DOHH2 (cell line): Measurements from ENCODE around the gene LYPD6B.

Source experiments
- H3F3A ChIP-seq: fragments of 200-600 bp; sonication (generic), shearing (Covaris generic); 2 replicates; pipeline ENCODE4 v1.6.0; 2016; ENCODE audit warnings: antibody characterized with exemption, mild to moderate bottlenecking; ENCODE audit not compliant: control insufficient read depth, insufficient read depth
- H3K27ac ChIP-seq: fragments of 200-600 bp; sonication (generic); 2 replicates; pipeline ENCODE4 v1.5.1; 2014; ENCODE audit warnings: low read depth, mild to moderate bottlenecking, low read length, moderate library complexity
- H3K27me3 ChIP-seq: fragments of 200-600 bp; sonication (generic); 2 replicates; pipeline ENCODE4 v1.6.1; 2014; ENCODE audit warnings: mild to moderate bottlenecking, low read length, mixed read lengths; ENCODE audit not compliant: control insufficient read depth
- H3K36me3 ChIP-seq: fragments of 200-600 bp; sonication (generic); 2 replicates; pipeline ENCODE4 v1.6.1; 2014; ENCODE audit warnings: mild to moderate bottlenecking, low read length, moderate library complexity, mixed read lengths; ENCODE audit not compliant: control insufficient read depth
- H3K4me1 ChIP-seq: fragments of 200-600 bp; sonication (generic); 2 replicates; pipeline ENCODE4 v1.6.1; 2014; ENCODE audit warnings: mild to moderate bottlenecking, low read length, mixed read lengths; ENCODE audit not compliant: control insufficient read depth
- H3K4me2 ChIP-seq: fragments of 200-600 bp; sonication (generic); 2 replicates; pipeline ENCODE4 v1.6.0; 2014; ENCODE audit warnings: mild to moderate bottlenecking, low read length, moderate library complexity
- H3K4me3 ChIP-seq: fragments of 200-600 bp; sonication (generic); 2 replicates; pipeline ENCODE4 v1.5.1; 2014; ENCODE audit warnings: mild to moderate bottlenecking, low read length, mixed read lengths
- H3K79me2 ChIP-seq: fragments of 200-600 bp; sonication (generic); 2 replicates; pipeline ENCODE4 v1.6.1; 2014; ENCODE audit warnings: mild to moderate bottlenecking, low read length, mixed read lengths; ENCODE audit not compliant: control insufficient read depth
- H3K9me2 ChIP-seq: fragments of 200-600 bp; sonication (generic); replicated peaks from 2 replicates; pipeline ENCODE4 v1.6.1; 2014; ENCODE audit warnings: mild to moderate bottlenecking, low read length, mixed read lengths; ENCODE audit not compliant: control insufficient read depth
- H3K9me3 ChIP-seq: fragments of 200-600 bp; sonication (generic); 2 replicates; pipeline ENCODE4 v1.6.1; 2014; ENCODE audit warnings: antibody characterized with exemption, low read length, mixed read lengths; ENCODE audit not compliant: control insufficient read depth, insufficient read depth
- H4K20me1 ChIP-seq: fragments of 200-600 bp; sonication (generic); 2 replicates; pipeline ENCODE4 v1.6.0; 2014; ENCODE audit warnings: low read depth, mild to moderate bottlenecking, antibody characterized with exemption, low read length, moderate library complexity; ENCODE audit not compliant: control insufficient read depth, insufficient read depth
- CTCF ChIP-seq: fragments of 200-600 bp; sonication (generic); IDR thresholded peaks from one replicate; pipeline ENCODE4 v1.5.1; 2014; ENCODE audit warnings: antibody characterized with exemption, mild to moderate bottlenecking, low read depth, low read length; ENCODE audit not compliant: poor library complexity, severe bottlenecking
- EZH2phosphoT487 ChIP-seq: fragments of 200-600 bp; sonication (generic); IDR thresholded peaks from 2 replicates; pipeline ENCODE4 v1.6.1; 2017; ENCODE audit warnings: borderline replicate concordance, mild to moderate bottlenecking, antibody characterized with exemption, low read length, moderate library complexity, mixed read lengths

The LYPD6B gene

GRCh38 chr2:149221002-149221401 is 182.5 kb downstream of the LYPD6B start:
- Histone ChIP-seq H3F3A (no peaks in the 10 kb centered on the region), H3K4me1 (no peaks in the 10 kb centered on the region)

DNA sequence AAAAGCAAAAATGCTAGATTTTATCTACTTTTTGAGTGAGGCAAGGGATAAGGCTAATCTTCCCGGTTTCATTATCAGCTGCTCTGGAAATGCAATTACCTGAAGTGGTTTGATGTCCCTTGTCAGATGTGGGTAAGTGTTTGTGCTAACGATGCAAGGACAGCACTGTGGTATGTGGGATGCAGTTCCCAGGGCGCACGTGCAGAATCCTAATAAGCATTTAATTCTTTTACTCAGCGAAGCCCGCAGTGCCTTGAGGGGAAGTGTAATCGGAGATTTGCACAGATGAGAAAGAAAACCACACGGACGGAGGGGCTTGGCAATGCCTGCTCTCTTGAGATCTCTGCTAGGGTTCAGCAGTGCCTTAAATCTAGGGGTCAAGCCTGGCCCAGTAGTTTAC is 183.4 kb downstream of the LYPD6B start:
- Histone ChIP-seq H3F3A (no peaks in the 10 kb centered on the region), H3K27ac (no peak overlapping the region), H3K36me3 (no peaks in the 10 kb centered on the region), H3K9me2 (no peaks in the 10 kb centered on the region), H3K79me2 (no peaks in the 10 kb centered on the region), H4K20me1 (no peaks in the 10 kb centered on the region), H3K4me1 (no peaks in the 10 kb centered on the region), H3K9me3 (no peaks in the 10 kb centered on the region), H3K27me3 (no peaks in the 10 kb centered on the region), H3K4me3 (no peak overlapping the region), H3K4me2 (no peak overlapping the region)
- no peak for TF ChIP-seq CTCF
- TF ChIP-seq EZH2phosphoT487 = no peak

More at GRCh38 chr2:149221002-149221401, 182.5 kb downstream of the LYPD6B start:
- Histone ChIP-seq H3K36me3 (no peaks in the 10 kb centered on the region), H3K27me3 (no peaks in the 10 kb centered on the region), H3K4me3 (no peak overlapping the region), H3K9me2 (no peaks in the 10 kb centered on the region), H3K27ac (no peak overlapping the region), H3K4me2 (no peak overlapping the region), H3K79me2 (no peaks in the 10 kb centered on the region), H4K20me1 (no peaks in the 10 kb centered on the region), H3K9me3 (no peaks in the 10 kb centered on the region)
- TF ChIP-seq CTCF (no peak), EZH2phosphoT487 (no peak)

DNA sequence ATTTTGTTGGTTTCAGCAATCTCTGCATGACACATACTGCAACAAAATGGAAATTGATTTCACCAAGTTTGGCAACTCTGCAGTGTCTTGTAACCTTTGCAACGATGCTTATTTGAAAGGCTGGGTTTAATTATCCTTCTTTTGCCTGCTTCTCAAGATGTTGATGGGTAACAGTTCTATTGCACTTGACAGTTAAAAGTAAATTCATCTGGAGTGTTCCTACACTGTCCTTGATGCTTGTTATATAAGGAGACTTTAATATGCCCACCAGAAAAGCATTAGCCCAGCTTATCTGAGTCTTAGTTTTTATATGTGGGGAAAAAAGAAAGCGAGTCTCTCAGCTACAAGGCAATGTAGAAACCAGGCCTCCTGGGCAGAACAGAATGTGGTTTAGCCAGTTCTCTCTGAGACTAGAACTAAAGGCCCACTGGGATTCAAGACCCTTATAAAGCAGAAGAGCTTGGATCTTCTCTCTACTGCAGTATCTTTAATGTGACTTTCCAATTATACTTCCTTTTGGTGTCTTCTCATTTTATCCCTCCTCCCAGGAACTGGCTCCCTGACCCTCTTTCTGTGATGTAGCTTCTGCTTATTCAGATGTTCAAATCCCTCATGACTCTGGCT is 185.1 kb downstream of the LYPD6B start:
- no peak for TF ChIP-seq CTCF
- no peak for TF ChIP-seq EZH2phosphoT487

More for the DNA sequence above, 185.1 kb downstream of the LYPD6B start:
- H3K27me3 ChIP-seq = no peaks in the 10 kb centered on the region
- H3K9me3 ChIP-seq = no peaks in the 10 kb centered on the region
- no peaks in the 10 kb centered on the region for H3F3A ChIP-seq
- H3K36me3 ChIP-seq = no peaks in the 10 kb centered on the region
- H3K4me3 ChIP-seq = no peak overlapping the region
- H4K20me1 ChIP-seq = no peaks in the 10 kb centered on the region
- no peaks in the 10 kb centered on the region for H3K9me2 ChIP-seq
- H3K79me2 ChIP-seq = no peaks in the 10 kb centered on the region
- H3K27ac ChIP-seq = no peak overlapping the region
- H3K4me1 ChIP-seq = no peaks in the 10 kb centered on the region
- H3K4me2 ChIP-seq = no peak overlapping the region
